ENCODE measurements around the gene BACH2. TPM values are rescaled to one million over a fixed set of nuclear protein-coding genes. Genes with fewer than 3 reads are reported as not detected.

Gene BACH2
- total and polyA plus RNA-seq, 12 donors, result 0.16 to 4.7 (median 2.4) TPM

DNA sequence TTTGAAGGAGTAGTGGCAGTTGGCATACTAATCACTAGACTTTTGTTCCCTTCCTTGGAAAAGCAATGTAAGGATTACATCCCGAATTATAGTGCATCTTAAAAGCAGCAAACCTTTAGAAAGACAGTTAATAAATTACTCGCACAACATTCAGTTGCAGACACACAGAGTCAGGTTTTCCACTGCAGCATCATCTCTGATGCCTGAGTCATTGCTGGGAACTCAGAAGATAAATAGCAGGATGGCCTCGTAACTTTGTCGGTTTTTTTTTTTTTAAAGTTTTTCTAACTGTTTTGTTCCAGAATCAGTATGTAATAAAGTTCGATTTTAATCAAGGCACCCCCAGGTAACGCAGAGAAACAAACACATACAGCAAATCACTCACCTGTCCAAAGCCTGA, 368.0 kb downstream of the BACH2 start:
- Histone ChIP-seq H3K4me1 (peaks cover 0 to 15% (median 0%) of the 10 kb centered on the region in 9 donors), H3K9me3 (no peaks in the 10 kb centered on the region), H3K4me3 (no peak overlapping the region), H3K27me3 (no peaks in the 10 kb centered on the region), H3K36me3 (peaks cover 0 to 22% (median 7%) of the 10 kb centered on the region in 9 donors), H3K27ac (no peak overlapping the region)
- DNase-seq (no peak), ATAC-seq (no peak)
- intact Hi-C loops (cut with DNase I), result no loop called here
- TF ChIP-seq, protein P1, sequence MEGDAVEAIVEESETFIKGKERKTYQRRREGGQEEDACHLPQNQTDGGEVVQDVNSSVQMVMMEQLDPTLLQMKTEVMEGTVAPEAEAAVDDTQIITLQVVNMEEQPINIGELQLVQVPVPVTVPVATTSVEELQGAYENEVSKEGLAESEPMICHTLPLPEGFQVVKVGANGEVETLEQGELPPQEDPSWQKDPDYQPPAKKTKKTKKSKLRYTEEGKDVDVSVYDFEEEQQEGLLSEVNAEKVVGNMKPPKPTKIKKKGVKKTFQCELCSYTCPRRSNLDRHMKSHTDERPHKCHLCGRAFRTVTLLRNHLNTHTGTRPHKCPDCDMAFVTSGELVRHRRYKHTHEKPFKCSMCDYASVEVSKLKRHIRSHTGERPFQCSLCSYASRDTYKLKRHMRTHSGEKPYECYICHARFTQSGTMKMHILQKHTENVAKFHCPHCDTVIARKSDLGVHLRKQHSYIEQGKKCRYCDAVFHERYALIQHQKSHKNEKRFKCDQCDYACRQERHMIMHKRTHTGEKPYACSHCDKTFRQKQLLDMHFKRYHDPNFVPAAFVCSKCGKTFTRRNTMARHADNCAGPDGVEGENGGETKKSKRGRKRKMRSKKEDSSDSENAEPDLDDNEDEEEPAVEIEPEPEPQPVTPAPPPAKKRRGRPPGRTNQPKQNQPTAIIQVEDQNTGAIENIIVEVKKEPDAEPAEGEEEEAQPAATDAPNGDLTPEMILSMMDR (IDR thresholded peaks at IDR 0.05), result no peak
- WGBS, 2 donors, result 92 to 93% methylated on average over 6 of the region's 6 CpGs

DNA sequence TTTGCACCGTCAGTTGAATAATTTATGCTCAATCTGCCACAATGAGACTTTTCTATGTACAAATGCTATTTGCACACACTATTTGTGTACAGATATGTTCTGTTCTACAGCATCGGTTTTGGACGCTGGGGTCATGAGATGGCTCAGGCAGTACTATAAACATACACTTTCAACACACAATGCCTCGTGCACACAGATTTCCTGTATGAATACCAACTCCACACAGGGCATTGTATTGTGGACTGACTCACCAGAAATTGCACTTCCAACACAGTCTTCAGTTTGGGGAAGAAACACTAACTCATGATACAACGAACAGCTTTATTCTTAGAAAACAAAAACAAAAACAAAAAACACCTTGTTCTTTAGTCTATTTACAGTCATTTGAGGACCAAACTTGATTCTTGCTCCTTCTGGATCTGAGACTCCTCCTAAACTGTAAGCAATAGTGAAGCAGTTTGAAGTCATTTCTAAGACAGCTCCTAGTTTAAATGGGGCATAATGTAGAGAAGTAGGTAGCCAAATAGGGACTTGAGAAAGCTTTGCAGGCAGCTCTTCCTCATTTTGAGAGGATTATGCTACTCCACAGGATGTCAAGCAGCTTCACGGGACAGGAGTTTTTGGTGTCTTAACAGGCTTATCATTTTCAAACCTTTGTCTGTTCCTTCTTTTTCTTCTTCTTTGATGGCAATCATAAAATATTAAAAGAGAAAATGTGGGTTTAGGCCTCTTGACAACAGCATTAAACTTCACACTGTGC, 368.7 kb downstream of the BACH2 start:
- ATAC-seq, result no peak
- no peak for DNase-seq
- TF ChIP-seq, protein P1 (IDR thresholded peaks at IDR 0.05), result no peak
- Histone ChIP-seq H3K4me3 (no peak overlapping the region), H3K4me1 (peaks cover 0 to 15% (median 0%) of the 10 kb centered on the region in 9 donors), H3K27me3 (no peaks in the 10 kb centered on the region), H3K27ac (peak overlapping the region in 1 of 10 donors; percentile 39), H3K36me3 (peaks cover 0 to 22% (median 7%) of the 10 kb centered on the region in 9 donors), H3K9me3 (no peaks in the 10 kb centered on the region)
- intact Hi-C loops (cut with DNase I), result no loop called here
- 66 to 77% methylated on average over 6 of the region's 6 CpGs for WGBS, 2 donors

DNA sequence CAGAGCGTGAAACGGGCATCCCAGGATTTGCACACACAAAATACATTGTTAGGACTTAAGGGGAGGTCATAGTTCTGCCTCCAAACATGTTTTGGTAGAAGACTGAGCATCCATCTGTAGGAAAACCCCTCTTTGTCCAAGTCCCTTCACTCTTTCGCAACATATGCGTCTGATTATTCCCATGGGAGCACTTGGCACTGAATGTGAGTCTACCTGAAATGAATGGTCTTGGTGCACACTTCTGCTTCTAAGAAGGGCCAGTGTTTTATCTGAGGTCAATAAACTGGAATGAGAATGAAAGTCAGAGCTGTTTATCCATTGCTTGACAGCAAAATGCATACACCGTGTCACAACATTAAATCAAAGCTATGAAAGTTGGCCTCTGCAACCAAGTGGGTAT, 369.4 kb downstream of the BACH2 start:
- no peak for ATAC-seq
- H3K36me3 ChIP-seq, result peaks cover 0 to 16% (median under 1%) of the 10 kb centered on the region in 9 donors
- WGBS, 2 donors, result 93 to 95% methylated on average over 5 of the region's 5 CpGs
- no peak overlapping the region for H3K27ac ChIP-seq
- intact Hi-C loops (cut with DNase I), result no loop called here
- no peak for DNase-seq
- H3K4me3 ChIP-seq, result no peak overlapping the region
- no peaks in the 10 kb centered on the region for H3K9me3 ChIP-seq
- TF ChIP-seq, protein P1 (IDR thresholded peaks at IDR 0.05), result no peak
- H3K27me3 ChIP-seq, result peaks cover 0 to 1% (median 0%) of the 10 kb centered on the region in 7 donors
- peaks cover 0 to 15% (median 0%) of the 10 kb centered on the region in 9 donors for H3K4me1 ChIP-seq

DNA sequence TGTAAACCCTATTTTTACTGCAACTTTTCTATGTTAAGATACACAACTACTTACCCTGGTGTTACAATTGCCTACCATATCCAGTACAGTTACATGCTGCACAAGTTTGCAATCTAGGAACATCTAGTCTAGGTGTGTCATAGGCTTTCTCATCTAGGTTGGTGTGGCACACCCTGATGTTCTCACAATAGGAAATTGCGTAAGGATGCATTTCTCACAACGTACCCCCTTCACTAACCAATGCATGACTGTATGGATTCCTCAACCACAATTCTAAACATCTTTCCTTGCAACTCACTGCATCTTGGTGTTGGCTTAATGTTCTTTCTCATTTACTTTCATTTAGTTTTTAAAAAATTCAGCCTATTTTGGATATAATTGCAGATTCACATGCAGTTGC, 370.8 kb downstream of the BACH2 start:
- WGBS, 2 donors, result 82 to 85% methylated on average over 2 of the region's 2 CpGs
- intact Hi-C loops (cut with DNase I), result no loop called here
- no peak for ATAC-seq

More for the DNA sequence above, 370.8 kb downstream of the BACH2 start:
- Histone ChIP-seq H3K4me1 (peaks cover 0 to 15% (median 0%) of the 10 kb centered on the region in 9 donors), H3K27me3 (peaks cover 0 to 13% (median 0%) of the 10 kb centered on the region in 7 donors), H3K4me3 (no peak overlapping the region), H3K9me3 (no peaks in the 10 kb centered on the region), H3K36me3 (peaks cover 0 to 5% (median 0%) of the 10 kb centered on the region in 9 donors), H3K27ac (no peak overlapping the region)
- TF ChIP-seq, protein P1 (IDR thresholded peaks at IDR 0.05), result no peak
- no peak for DNase-seq

All from heart right ventricle (tissue), 16 donors.